GM10266 (cell line): Measurements from ENCODE around the gene TTC23L.
A peak's percentile ranks its signal among the peaks of the same experiment; 100 is the strongest.

Experiments
- DNase-seq: peaks from one replicate; pipeline ENCODE4 v3.0.0; 2012; ENCODE audit errors: extremely low spot score
- CTCF ChIP-seq: IDR thresholded peaks from 2 replicates; pipeline ENCODE4 v1.5.1; 2012; ENCODE audit warnings: mild to moderate bottlenecking, low read depth; ENCODE audit not compliant: control insufficient read depth, insufficient read depth; ENCODE audit errors: missing control alignments

Gene TTC23L

DNA sequence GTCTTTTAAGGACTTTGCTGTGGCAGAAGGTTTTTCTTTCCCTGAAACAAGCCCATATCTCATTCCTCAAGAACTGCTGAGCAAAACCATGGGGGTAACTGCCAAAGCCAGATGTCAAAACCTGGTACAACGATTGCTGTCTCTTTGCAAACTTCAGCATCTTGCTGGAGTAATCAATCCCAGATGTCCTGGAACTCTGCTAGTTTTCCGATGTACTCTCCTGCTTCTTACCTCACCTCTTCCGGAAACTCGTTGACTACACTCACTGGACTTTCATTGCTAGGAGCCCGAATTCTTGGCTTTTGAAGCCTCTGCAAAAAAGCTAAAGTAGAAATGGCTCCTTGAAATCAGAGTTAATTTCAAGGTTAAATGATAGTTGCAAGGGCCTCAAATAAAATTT is 53.0 kb downstream of the TTC23L start:
- no peak for TF ChIP-seq CTCF
- DNase-seq, result no peak

- no peak for TF ChIP-seq CTCF
Observed at GRCh38 chr5:34892414-34892813, 53.5 kb downstream of the TTC23L start.

GRCh38 chr5:34894716-34895115 is 55.8 kb downstream of the TTC23L start:
- TF ChIP-seq CTCF, result no peak
- DNase-seq, result no peak

More at GRCh38 chr5:34892414-34892813, 53.5 kb downstream of the TTC23L start:
- DNase-seq, result no peak

GRCh38 chr5:34895641-34896419 is 56.9 kb downstream of the TTC23L start:
- DNase-seq, result no peak
- no peak for TF ChIP-seq CTCF

- no peak for TF ChIP-seq CTCF
- no peak for DNase-seq
Observed at GRCh38 chr5:34897646-34898045, 58.7 kb downstream of the TTC23L start.

- TF ChIP-seq CTCF, result peak; percentile 83
- DNase-seq, result peak; percentile 48
Observed at GRCh38 chr5:34898258-34898895, 59.4 kb downstream of the TTC23L start.

GRCh38 chr5:34899066-34899465 is 60.1 kb downstream of the TTC23L start:
- DNase-seq, result no peak
- no peak for TF ChIP-seq CTCF
